HepG2 (cell line): ENCODE results near the gene UBE2E1. TPM values are rescaled to one million over a fixed set of nuclear protein-coding genes. Genes with fewer than 3 reads are reported as not detected.
A peak's percentile ranks its signal among the peaks of the same experiment; 100 is the strongest.

Source experiments
- ATAC-seq: fragments of 200-7000 bp; cut with Tn5 transposase; 3 replicates; pipeline ENCODE4 v1.9.1; 2020; ENCODE audit warnings: mild to moderate bottlenecking, moderate library complexity
- BruUV-seq: library from RNA; stranded (reverse); fragments of 400-500 nt; replicated peaks from 2 replicates; lab custom pipeline; 2021; lab: Mats Ljungman, UMichigan
- CTCF ChIA-PET: fragments of 300-600 bp; formaldehyde crosslinking; extraction: SDS; loops from one replicate; lab custom pipeline; 2021; ENCODE audit warnings: low total read pairs, inconsistent platforms, low intra/inter-chr PET ratio; lab: Yijun Ruan, JAX
- POLR2A ChIA-PET: fragments of 350-600 bp; sonication (Branson Sonifier 250); formaldehyde crosslinking; loops from one replicate; lab custom pipeline; 2020; ENCODE audit warnings: antibody characterized with exemption, inconsistent platforms; lab: Yijun Ruan, JAX
- DNase-seq: peaks from one replicate; pipeline ENCODE4 v3.0.0-alpha.2; 2015; ENCODE audit warnings: low spot score
- FAIRE-seq: peaks from 3 replicates; lab custom pipeline; 2011; peaks lifted over from hg19 to GRCh38; lab: Jason Lieb, UNC
- H2AFZ ChIP-seq: one replicate; pipeline ENCODE4 v1.6.1; 2011; ENCODE audit warnings: low read length, inconsistent platforms
- H3K27ac ChIP-seq: fragments of 300-600 bp; 3 replicates; pipeline ENCODE4 v1.8.0; 2011; ENCODE audit warnings: mixed run types, mild to moderate bottlenecking, mixed read lengths, low read length, inconsistent platforms; ENCODE audit not compliant: insufficient read depth; ENCODE audit errors: extremely low read length
- H3K27me3 ChIP-seq, 2 experiments: fragments of 200-600 bp in 1 of 2; 2 replicates in 1 of 2; 3 replicates in 1 of 2; pipeline versions ENCODE4 v1.6.0 to v1.8.0; 2011; ENCODE audit warnings: low read length in 2 of 2, mild to moderate bottlenecking in 2 of 2, moderate library complexity in 2 of 2, inconsistent platforms in 1 of 2; ENCODE audit not compliant: insufficient read depth in 2 of 2, control insufficient read depth in 1 of 2
- H3K36me3 ChIP-seq, 2 experiments: fragments of 200-600 bp in 1 of 2; replicated peaks in 1 of 2; 2 replicates in 1 of 2; 3 replicates in 1 of 2; pipeline versions ENCODE4 v1.5.1 to v1.8.0; 2011; ENCODE audit warnings: low read length in 2 of 2, inconsistent platforms in 1 of 2; ENCODE audit not compliant: insufficient read depth in 2 of 2, control insufficient read depth in 1 of 2
- H3K4me1 ChIP-seq: 2 replicates; pipeline ENCODE4 v1.5.1; 2012; ENCODE audit warnings: low read length, inconsistent platforms; ENCODE audit not compliant: insufficient read depth
- H3K4me2 ChIP-seq: 2 replicates; pipeline ENCODE4 v1.6.0; 2011; ENCODE audit warnings: low read depth, low read length, inconsistent platforms
- H3K4me3 ChIP-seq, 3 experiments: fragments of 200-600 bp in 1 of 3; sonication (generic), shearing (Covaris generic) in 1 of 3; replicated peaks in 1 of 3; 2 replicates each; pipeline ENCODE4 v1.5.1; 2011 to 2016; ENCODE audit warnings: low read length in 3 of 3, inconsistent platforms in 2 of 3, low read depth in 2 of 3, mild to moderate bottlenecking in 2 of 3, control low read depth in 1 of 3, mixed read lengths in 1 of 3; ENCODE audit not compliant: insufficient read depth in 1 of 3
- H3K79me2 ChIP-seq: one replicate; pipeline ENCODE4 v1.6.1; 2011; ENCODE audit warnings: low read length, inconsistent platforms; ENCODE audit not compliant: insufficient read depth
- H3K9ac ChIP-seq: 2 replicates; pipeline ENCODE4 v1.6.0; 2011; ENCODE audit warnings: mild to moderate bottlenecking, low read depth, low read length, inconsistent platforms; ENCODE audit not compliant: insufficient read depth
- H3K9me3 ChIP-seq: 2 replicates; pipeline ENCODE4 v1.5.1; 2012; ENCODE audit warnings: mild to moderate bottlenecking, low read length
- H4K20me1 ChIP-seq: 2 replicates; pipeline ENCODE4 v1.6.0; 2011; ENCODE audit warnings: inconsistent platforms, mild to moderate bottlenecking, low read length, moderate library complexity; ENCODE audit not compliant: insufficient read depth
- AFF4 ChIP-seq: sonication (generic); formaldehyde crosslinking; IDR thresholded peaks from 2 replicates; pipeline ENCODE4 v1.4.0; 2020; ENCODE audit warnings: missing genetic modification reagents
- FOXA1 ChIP-seq, 2 experiments: fragments of 450-650 bp in 1 of 2; sonication (generic) in 1 of 2; formaldehyde crosslinking in 1 of 2; IDR thresholded peaks; 2 replicates each; pipeline versions ENCODE4 v1.4.0 to v1.6.1; 2016 to 2020; ENCODE audit warnings: missing genetic modification reagents in 1 of 2
- MAFK ChIP-seq, 2 experiments: IDR thresholded peaks in 1 of 2; conservative IDR thresholded peaks in 1 of 2; 2 replicates each; pipeline ENCODE4 v1.6.1; 2011; ENCODE audit warnings: improper control_type of control experiment in 2 of 2, low read length in 2 of 2
- PRPF4 ChIP-seq: fragments of 200-400 bp; formaldehyde crosslinking; IDR thresholded peaks from 2 replicates; pipeline ENCODE4 v1.6.1; 2016; ENCODE audit warnings: low read length, low read depth; ENCODE audit not compliant: poor library complexity, severe bottlenecking
- U2AF2 ChIP-seq: fragments of 200-400 bp; formaldehyde crosslinking; IDR thresholded peaks from 2 replicates; pipeline ENCODE4 v1.6.1; 2017; ENCODE audit warnings: low read depth, mild to moderate bottlenecking, low read length
- ZBTB34 ChIP-seq: sonication (generic); formaldehyde crosslinking; IDR thresholded peaks from 2 replicates; pipeline ENCODE4 v1.8.0; 2022; ENCODE audit warnings: mild to moderate bottlenecking, missing genetic modification reagents
- ZNF143 ChIP-seq: sonication (generic); formaldehyde crosslinking; IDR thresholded peaks from 2 replicates; pipeline ENCODE4 v1.4.0; 2020; ENCODE audit warnings: missing genetic modification reagents
- ZNF24 ChIP-seq: fragments of 450-650 bp; IDR thresholded peaks from 2 replicates; pipeline ENCODE4 v1.6.1; 2017; ENCODE audit warnings: antibody characterized with exemption, mild to moderate bottlenecking
- ZNF451 ChIP-seq: sonication (generic); formaldehyde crosslinking; IDR thresholded peaks from 2 replicates; pipeline ENCODE4 v1.5.0; 2020; ENCODE audit warnings: mild to moderate bottlenecking, missing genetic modification reagents
- WGBS: methylation state at CpG from one replicate; pipeline ENCODE4 v1.1.6; 2017; ENCODE audit warnings: low lambda C conversion rate; 5-methylcytosine and 5-hydroxymethylcytosine counted together
- in situ Hi-C: cut with HindIII; loops from 2 replicates; pipeline ENCODE4 v1.10.0; 2017; ENCODE audit warnings: low pct_unique_long_range_greater_than_20kb; ENCODE audit not compliant: extremely low pct_ligation_motif_present
- intact Hi-C: fragments of 100-400 bp; cut with micrococcal nuclease; formaldehyde crosslinking; loops from one replicate; pipeline ENCODE4 v1.10.0; 2022; ENCODE audit not compliant: unreplicated experiment
- polyA plus RNA-seq, 8 experiments: library from polyadenylated mRNA; depleted of rRNA in 3 of 8; stranded (reverse) in 7 of 8; unstranded in 1 of 8; fragments of >200 nt; fragmentation: Illumina TruSeq in 4 of 8; extraction: Trizol in 4 of 8; gene quantifications; 2 replicates each; pipeline versions ENCODE4 v1.2.1 to v1.2.3, GENCODE V29; 2011 to 2016; ENCODE audit warnings: low read depth in 4 of 8, missing spikeins in 1 of 8, mixed read lengths in 1 of 8; ENCODE audit not compliant: insufficient read depth in 1 of 8
- total RNA-seq, 5 experiments: library from RNA; depleted of rRNA; stranded (reverse); fragments of >200 nt; fragmentation: Illumina TruSeq; extraction: Trizol; gene quantifications; 2 replicates each; pipeline ENCODE4 v1.2.3, GENCODE V29; 2016; ENCODE audit warnings: low read depth in 1 of 5

Gene UBE2E1
- total and polyA plus RNA-seq, 2 of the 13 experiments (the other 11 are each of a cell fraction or from before 2014, with no cell fraction given): 55.4 to 61.8 TPM

GRCh38 chr3:23909341-23909740 lies 103.6 kb downstream of the UBE2E1 start:
- CTCF ChIA-PET: no interaction called here
- no peak overlapping the region for H3K4me3 ChIP-seq
- peaks cover 0 to 21% of the 10 kb centered on the region in 2 experiments; a peak in 1 of 5 replicates for H3K36me3 ChIP-seq
- ATAC-seq (no peak), DNase-seq (no peak), FAIRE-seq (no peak)
- peaks cover 7% of the 10 kb centered on the region for H4K20me1 ChIP-seq
- no peak overlapping the region for H2AFZ ChIP-seq
- H3K9ac ChIP-seq: no peak overlapping the region
- intact Hi-C loops: no loop called here
- no peaks in the 10 kb centered on the region for H3K9me3 ChIP-seq
- H3K27me3 ChIP-seq: no peaks in the 10 kb centered on the region
- POLR2A ChIA-PET: interaction anchor here (3.0 kb wide), 1 partner anchor 8 kb away, joined by 14 read pairs; the partner anchor contains the start of genes NKIRAS1 and RPL15
- WGBS: 85% methylated on average over 7 of the region's 7 CpGs
- peaks cover 14% of the 10 kb centered on the region for H3K79me2 ChIP-seq
- TF ChIP-seq PRPF4 (no peak), ZNF451 (CRISPR knock-in tag) (no peak), FOXA1 (IDR thresholded peaks at IDR 0.05) (no peak), FOXA1 (CRISPR knock-in tag; IDR thresholded peaks at IDR 0.05) (0 out of 2 replicates have a peak, but pooled peaks have one; percentile 30)
- peaks cover 9% of the 10 kb centered on the region for H3K4me1 ChIP-seq
- no peak overlapping the region for H3K27ac ChIP-seq
- in situ Hi-C loops: no loop called here
- no peak overlapping the region for H3K4me2 ChIP-seq
- no TSS peak for BruUV-seq

GRCh38 chr3:23911397-23911796 lies 105.6 kb downstream of the UBE2E1 start:
- POLR2A ChIA-PET: no interaction called here
- ATAC-seq: no peak
- Histone ChIP-seq H3K9ac (no peak overlapping the region), H3K27me3 (no peaks in the 10 kb centered on the region; a peak in 1 of 5 replicates), H3K9me3 (no peaks in the 10 kb centered on the region), H3K4me3 (no peak overlapping the region), H4K20me1 (peaks cover 9% of the 10 kb centered on the region), H3K27ac (no peak overlapping the region), H2AFZ (no peak overlapping the region), H3K36me3 (peaks cover 0 to 21% of the 10 kb centered on the region in 2 experiments; a peak in 1 of 5 replicates)
- DNase-seq: no peak
- in situ Hi-C loops: no loop called here
- FAIRE-seq: no peak
- no TSS peak for BruUV-seq
- intact Hi-C loops: no loop called here
- WGBS: 94% methylated on average over 2 of the region's 2 CpGs
- TF ChIP-seq ZBTB34 (CRISPR knock-in tag): no peak
- TF ChIP-seq MAFK (conservative IDR thresholded peaks at IDR 0.05 in 1 of 2, IDR thresholded peaks at IDR 0.05 in 1 of 2; ENCODE audit: low read length in 2 of 2): peak in 1 of 2 experiments; percentile 58; a peak in 2 of 4 replicates
- no peak for TF ChIP-seq U2AF2
- no peak for TF ChIP-seq ZNF24
- TF ChIP-seq AFF4 (CRISPR knock-in tag): no peak
- TF ChIP-seq ZNF143 (CRISPR knock-in tag): no peak
- TF ChIP-seq, all 625 proteins: peak for 1
- CTCF ChIA-PET: no interaction called here
- Histone ChIP-seq H3K4me1 (peaks cover 24% of the 10 kb centered on the region), H3K79me2 (peaks cover 34% of the 10 kb centered on the region), H3K4me2 (no peak overlapping the region)
